HepG2 (cell line): ENCODE data around the gene ATP9A. TPM values are rescaled to one million over a fixed set of nuclear protein-coding genes. Genes with fewer than 3 reads are reported as not detected.

Experiments
- FOXC1 ChIP-seq: sonication (generic); formaldehyde crosslinking; IDR thresholded peaks from 2 replicates; pipeline ENCODE4 v1.8.0; 2022; ENCODE audit warnings: mild to moderate bottlenecking, missing genetic modification reagents, borderline replicate concordance
- IRF2 ChIP-seq: IDR thresholded peaks from 2 replicates; pipeline ENCODE4 v1.6.1; 2018; ENCODE audit warnings: missing genetic modification reagents, missing compliant biosample characterization
- MAFK ChIP-seq, 2 experiments: IDR thresholded peaks in 1 of 2; conservative IDR thresholded peaks in 1 of 2; 2 replicates each; pipeline ENCODE4 v1.6.1; 2011; ENCODE audit warnings: improper control_type of control experiment in 2 of 2, low read length in 2 of 2
- NR0B2 ChIP-seq: sonication (generic); formaldehyde crosslinking; IDR thresholded peaks from 2 replicates; pipeline ENCODE4 v1.4.0; 2020; ENCODE audit warnings: mild to moderate bottlenecking, missing genetic modification reagents
- THAP9 ChIP-seq: sonication (generic); formaldehyde crosslinking; IDR thresholded peaks from 2 replicates; pipeline ENCODE4; 2020; ENCODE audit warnings: missing genetic modification reagents, mild to moderate bottlenecking, borderline replicate concordance
- ZBTB7B ChIP-seq: sonication (generic); formaldehyde crosslinking; IDR thresholded peaks from 2 replicates; pipeline ENCODE4 v1.4.0; 2020; ENCODE audit warnings: missing genetic modification reagents
- ZNF350 ChIP-seq: sonication (generic); formaldehyde crosslinking; IDR thresholded peaks from 2 replicates; pipeline ENCODE4 v1.4.0; 2020; ENCODE audit warnings: mild to moderate bottlenecking, low read depth, missing genetic modification reagents, borderline replicate concordance
- ZNF556 ChIP-seq: sonication (generic); formaldehyde crosslinking; IDR thresholded peaks from 2 replicates; pipeline ENCODE4 v1.4.0; 2020; ENCODE audit warnings: mild to moderate bottlenecking, missing genetic modification reagents, borderline replicate concordance
- ZNF652 ChIP-seq: IDR thresholded peaks from 2 replicates; pipeline ENCODE4 v1.6.1; 2016; ENCODE audit warnings: low read depth, borderline replicate concordance
- ZNF687 ChIP-seq: sonication (generic); formaldehyde crosslinking; IDR thresholded peaks from 2 replicates; pipeline ENCODE4 v1.5.1; 2020; ENCODE audit warnings: mild to moderate bottlenecking, missing genetic modification reagents, moderate library complexity
- ZNF781 ChIP-seq: sonication (generic); formaldehyde crosslinking; IDR thresholded peaks from 2 replicates; pipeline ENCODE4 v1.5.1; 2020; ENCODE audit warnings: borderline replicate concordance, mild to moderate bottlenecking, missing genetic modification reagents; ENCODE audit errors: not compliant biosample characterization
- polyA plus RNA-seq, 8 experiments: library from polyadenylated mRNA; depleted of rRNA in 3 of 8; stranded (reverse) in 7 of 8; unstranded in 1 of 8; fragments of >200 nt; fragmentation: Illumina TruSeq in 4 of 8; extraction: Trizol in 4 of 8; gene quantifications; 2 replicates each; pipeline versions ENCODE4 v1.2.1 to v1.2.3, GENCODE V29; 2011 to 2016; ENCODE audit warnings: low read depth in 4 of 8, missing spikeins in 1 of 8, mixed read lengths in 1 of 8; ENCODE audit not compliant: insufficient read depth in 1 of 8
- total RNA-seq, 5 experiments: library from RNA; depleted of rRNA; stranded (reverse); fragments of >200 nt; fragmentation: Illumina TruSeq; extraction: Trizol; gene quantifications; 2 replicates each; pipeline ENCODE4 v1.2.3, GENCODE V29; 2016; ENCODE audit warnings: low read depth in 1 of 5
- TF ChIP-seq, protein P1 (sequence below): sonication (generic); formaldehyde crosslinking; IDR thresholded peaks from 2 replicates; pipeline ENCODE4 v1.4.0; 2020; ENCODE audit warnings: mild to moderate bottlenecking, missing genetic modification reagents, borderline replicate concordance
- TF ChIP-seq, protein P2 (sequence below): sonication (generic); formaldehyde crosslinking; IDR thresholded peaks from 2 replicates; pipeline ENCODE4 v1.9.0; 2022; ENCODE audit warnings: low read depth, missing genetic modification reagents
- TF ChIP-seq, protein P3 (sequence below): IDR thresholded peaks from 2 replicates; pipeline ENCODE4 v1.6.1; 2016; ENCODE audit warnings: low read depth

Gene ATP9A
- total and polyA plus RNA-seq, 2 of the 13 experiments (the other 11 are each of a cell fraction or from before 2014, with no cell fraction given): 11.8 to 18.5 TPM

GRCh38 chr20:51639206-51639832 is 128.9 kb downstream of the ATP9A start (continued):
- TF ChIP-seq THAP9 (CRISPR knock-in tag) (peak; percentile 68; the same call in 1 of the 2 replicates), FOXC1 (CRISPR knock-in tag) (peak; percentile 63; the same call in 1 of the 2 replicates), ZBTB7B (CRISPR knock-in tag) (peak; percentile 70; the same call in 1 of the 2 replicates), MAFK (conservative IDR thresholded peaks at IDR 0.05 in 1 of 2, IDR thresholded peaks at IDR 0.05 in 1 of 2; ENCODE audit: low read length in 2 of 2) (no peak), IRF2 (peak; percentile 70), ZNF781 (CRISPR knock-in tag) (peak; percentile 52), ZNF556 (CRISPR knock-in tag) (peak; percentile 49; the same call in 1 of the 2 replicates), ZNF652 (peak; percentile 61; the same call in 1 of the 2 replicates), NR0B2 (CRISPR knock-in tag) (no peak; the same call in 1 of the 2 replicates), ZNF350 (CRISPR knock-in tag) (0 out of 2 replicates have a peak, but pooled peaks have one; percentile 55), ZNF687 (CRISPR knock-in tag) (peak; percentile 66)
- TF ChIP-seq, protein P1, sequence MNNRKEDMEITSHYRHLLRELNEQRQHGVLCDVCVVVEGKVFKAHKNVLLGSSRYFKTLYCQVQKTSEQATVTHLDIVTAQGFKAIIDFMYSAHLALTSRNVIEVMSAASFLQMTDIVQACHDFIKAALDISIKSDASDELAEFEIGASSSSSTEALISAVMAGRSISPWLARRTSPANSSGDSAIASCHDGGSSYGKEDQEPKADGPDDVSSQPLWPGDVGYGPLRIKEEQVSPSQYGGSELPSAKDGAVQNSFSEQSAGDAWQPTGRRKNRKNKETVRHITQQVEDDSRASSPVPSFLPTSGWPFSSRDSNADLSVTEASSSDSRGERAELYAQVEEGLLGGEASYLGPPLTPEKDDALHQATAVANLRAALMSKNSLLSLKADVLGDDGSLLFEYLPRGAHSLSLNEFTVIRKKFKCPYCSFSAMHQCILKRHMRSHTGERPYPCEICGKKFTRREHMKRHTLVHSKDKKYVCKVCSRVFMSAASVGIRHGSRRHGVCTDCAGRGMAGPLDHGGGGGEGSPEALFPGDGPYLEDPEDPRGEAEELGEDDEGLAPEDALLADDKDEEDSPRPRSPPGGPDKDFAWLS (CRISPR knock-in tag): no peak
- TF ChIP-seq, protein P2, sequence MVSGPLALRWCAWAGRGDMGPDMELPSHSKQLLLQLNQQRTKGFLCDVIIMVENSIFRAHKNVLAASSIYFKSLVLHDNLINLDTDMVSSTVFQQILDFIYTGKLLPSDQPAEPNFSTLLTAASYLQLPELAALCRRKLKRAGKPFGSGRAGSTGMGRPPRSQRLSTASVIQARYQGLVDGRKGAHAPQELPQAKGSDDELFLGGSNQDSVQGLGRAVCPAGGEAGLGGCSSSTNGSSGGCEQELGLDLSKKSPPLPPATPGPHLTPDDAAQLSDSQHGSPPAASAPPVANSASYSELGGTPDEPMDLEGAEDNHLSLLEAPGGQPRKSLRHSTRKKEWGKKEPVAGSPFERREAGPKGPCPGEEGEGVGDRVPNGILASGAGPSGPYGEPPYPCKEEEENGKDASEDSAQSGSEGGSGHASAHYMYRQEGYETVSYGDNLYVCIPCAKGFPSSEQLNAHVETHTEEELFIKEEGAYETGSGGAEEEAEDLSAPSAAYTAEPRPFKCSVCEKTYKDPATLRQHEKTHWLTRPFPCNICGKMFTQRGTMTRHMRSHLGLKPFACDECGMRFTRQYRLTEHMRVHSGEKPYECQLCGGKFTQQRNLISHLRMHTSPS (CRISPR knock-in tag): peak; percentile 81
- TF ChIP-seq, protein P3, sequence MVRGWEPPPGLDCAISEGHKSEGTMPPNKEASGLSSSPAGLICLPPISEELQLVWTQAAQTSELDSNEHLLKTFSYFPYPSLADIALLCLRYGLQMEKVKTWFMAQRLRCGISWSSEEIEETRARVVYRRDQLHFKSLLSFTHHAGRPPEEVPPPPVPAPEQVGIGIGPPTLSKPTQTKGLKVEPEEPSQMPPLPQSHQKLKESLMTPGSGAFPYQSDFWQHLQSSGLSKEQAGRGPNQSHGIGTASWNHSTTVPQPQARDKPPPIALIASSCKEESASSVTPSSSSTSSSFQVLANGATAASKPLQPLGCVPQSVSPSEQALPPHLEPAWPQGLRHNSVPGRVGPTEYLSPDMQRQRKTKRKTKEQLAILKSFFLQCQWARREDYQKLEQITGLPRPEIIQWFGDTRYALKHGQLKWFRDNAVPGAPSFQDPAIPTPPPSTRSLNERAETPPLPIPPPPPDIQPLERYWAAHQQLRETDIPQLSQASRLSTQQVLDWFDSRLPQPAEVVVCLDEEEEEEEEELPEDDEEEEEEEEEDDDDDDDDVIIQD: 0 out of 2 replicates have a peak, but pooled peaks have one; percentile 52
